ENCODE measurements around the gene SYTL2.

DNA sequence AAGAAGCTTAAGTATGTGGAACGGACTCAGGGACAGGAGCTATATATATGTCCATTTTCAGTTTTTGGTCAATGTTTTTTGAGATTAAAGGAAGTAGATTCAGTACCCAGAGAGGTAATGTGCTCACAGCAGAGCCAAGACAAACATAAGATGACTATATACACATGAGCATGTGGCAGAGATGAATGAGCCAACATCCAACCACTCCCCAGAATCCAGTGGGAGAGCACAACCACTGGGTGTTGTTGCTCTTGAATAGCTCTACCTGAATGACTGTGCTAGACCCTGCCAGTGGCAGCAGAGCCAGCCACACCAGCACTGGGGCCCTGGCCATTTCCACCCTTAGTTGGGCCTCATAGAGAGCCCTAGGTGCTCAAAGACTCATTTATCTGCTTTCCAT lies 10.7 kb upstream of the SYTL2 start:
- TF ChIP-seq GABPA (IDR thresholded peaks at IDR 0.05 in 1 of 2, conservative IDR thresholded peaks at IDR 0.05 in 1 of 2): no peak
- no peak for TF ChIP-seq CTCF (IDR thresholded peaks at IDR 0.05; ENCODE audit: low read depth, low read length, missing input control)
- no peak for TF ChIP-seq RAD21 (IDR thresholded peaks at IDR 0.05)
- no peak for TF ChIP-seq ATF3 (IDR thresholded peaks at IDR 0.05)
- no peak for TF ChIP-seq FOXA1 (IDR thresholded peaks at IDR 0.05)
- TF ChIP-seq, protein P1, sequence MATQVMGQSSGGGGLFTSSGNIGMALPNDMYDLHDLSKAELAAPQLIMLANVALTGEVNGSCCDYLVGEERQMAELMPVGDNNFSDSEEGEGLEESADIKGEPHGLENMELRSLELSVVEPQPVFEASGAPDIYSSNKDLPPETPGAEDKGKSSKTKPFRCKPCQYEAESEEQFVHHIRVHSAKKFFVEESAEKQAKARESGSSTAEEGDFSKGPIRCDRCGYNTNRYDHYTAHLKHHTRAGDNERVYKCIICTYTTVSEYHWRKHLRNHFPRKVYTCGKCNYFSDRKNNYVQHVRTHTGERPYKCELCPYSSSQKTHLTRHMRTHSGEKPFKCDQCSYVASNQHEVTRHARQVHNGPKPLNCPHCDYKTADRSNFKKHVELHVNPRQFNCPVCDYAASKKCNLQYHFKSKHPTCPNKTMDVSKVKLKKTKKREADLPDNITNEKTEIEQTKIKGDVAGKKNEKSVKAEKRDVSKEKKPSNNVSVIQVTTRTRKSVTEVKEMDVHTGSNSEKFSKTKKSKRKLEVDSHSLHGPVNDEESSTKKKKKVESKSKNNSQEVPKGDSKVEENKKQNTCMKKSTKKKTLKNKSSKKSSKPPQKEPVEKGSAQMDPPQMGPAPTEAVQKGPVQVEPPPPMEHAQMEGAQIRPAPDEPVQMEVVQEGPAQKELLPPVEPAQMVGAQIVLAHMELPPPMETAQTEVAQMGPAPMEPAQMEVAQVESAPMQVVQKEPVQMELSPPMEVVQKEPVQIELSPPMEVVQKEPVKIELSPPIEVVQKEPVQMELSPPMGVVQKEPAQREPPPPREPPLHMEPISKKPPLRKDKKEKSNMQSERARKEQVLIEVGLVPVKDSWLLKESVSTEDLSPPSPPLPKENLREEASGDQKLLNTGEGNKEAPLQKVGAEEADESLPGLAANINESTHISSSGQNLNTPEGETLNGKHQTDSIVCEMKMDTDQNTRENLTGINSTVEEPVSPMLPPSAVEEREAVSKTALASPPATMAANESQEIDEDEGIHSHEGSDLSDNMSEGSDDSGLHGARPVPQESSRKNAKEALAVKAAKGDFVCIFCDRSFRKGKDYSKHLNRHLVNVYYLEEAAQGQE (IDR thresholded peaks at IDR 0.05): no peak
- TF ChIP-seq, protein P2, sequence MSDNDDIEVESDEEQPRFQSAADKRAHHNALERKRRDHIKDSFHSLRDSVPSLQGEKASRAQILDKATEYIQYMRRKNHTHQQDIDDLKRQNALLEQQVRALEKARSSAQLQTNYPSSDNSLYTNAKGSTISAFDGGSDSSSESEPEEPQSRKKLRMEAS (IDR thresholded peaks at IDR 0.05): no peak
- no peak for TF ChIP-seq SP1 (IDR thresholded peaks at IDR 0.05)
- TF ChIP-seq ZBTB33 (IDR thresholded peaks at IDR 0.05): no peak
- no peak for TF ChIP-seq TAF1 (conservative IDR thresholded peaks at IDR 0.05)

Measured in liver (tissue), 3 donors.